HepG2 (cell line): ENCODE results near the gene SENP5. TPM values are rescaled to one million over a fixed set of nuclear protein-coding genes. Genes with fewer than 3 reads are reported as not detected.

Experiments
- ARNT ChIP-seq: fragments of 450-650 bp; IDR thresholded peaks from 2 replicates; pipeline ENCODE4 v1.6.1; 2017
- ASH2L ChIP-seq: fragments of 300-600, 200-600 bp; sonication (generic); IDR thresholded peaks from 2 replicates; pipeline ENCODE4 v1.7.0; 2017; ENCODE audit warnings: low read depth, mild to moderate bottlenecking, moderate library complexity, mixed read lengths, low read length; ENCODE audit not compliant: insufficient read length
- ATF4 ChIP-seq, 2 experiments: fragments of 450-650 bp in 1 of 2; sonication (generic) in 1 of 2; formaldehyde crosslinking; IDR thresholded peaks; 2 replicates each; pipeline versions ENCODE4 v1.5.0 to v1.8.0; 2020 to 2022; ENCODE audit warnings: mild to moderate bottlenecking in 1 of 2, missing genetic modification reagents in 1 of 2
- BCLAF1 ChIP-seq: fragments of 450-650 bp; IDR thresholded peaks from 2 replicates; pipeline ENCODE4 v1.6.1; 2017; ENCODE audit warnings: mild to moderate bottlenecking
- CCDC6 ChIP-seq: sonication (generic); formaldehyde crosslinking; IDR thresholded peaks from 2 replicates; pipeline ENCODE4 v1.8.1; 2022; ENCODE audit warnings: mild to moderate bottlenecking, missing genetic modification reagents, moderate library complexity
- HES4 ChIP-seq: sonication (generic); formaldehyde crosslinking; IDR thresholded peaks from 2 replicates; pipeline ENCODE4 v1.9.0; 2021; ENCODE audit warnings: mild to moderate bottlenecking, missing genetic modification reagents, borderline replicate concordance
- JUND ChIP-seq: sonication (generic); formaldehyde crosslinking; IDR thresholded peaks from 2 replicates; pipeline ENCODE4 v1.8.0; 2022; ENCODE audit warnings: mild to moderate bottlenecking, missing genetic modification reagents
- MYC ChIP-seq: sonication (generic); formaldehyde crosslinking; IDR thresholded peaks from 2 replicates; pipeline ENCODE4 v1.9.0; 2021; ENCODE audit warnings: missing genetic modification reagents, borderline replicate concordance
- ZBED4 ChIP-seq: sonication (generic); formaldehyde crosslinking; IDR thresholded peaks from 2 replicates; pipeline ENCODE4 v1.4.0; 2020; ENCODE audit warnings: missing genetic modification reagents, borderline replicate concordance
- ZBTB1 ChIP-seq: sonication (generic); formaldehyde crosslinking; IDR thresholded peaks from 2 replicates; pipeline ENCODE4 v1.4.0; 2020; ENCODE audit warnings: missing genetic modification reagents, borderline replicate concordance
- ZNF296 ChIP-seq: sonication (generic); formaldehyde crosslinking; conservative IDR thresholded peaks from 2 replicates; pipeline ENCODE4 v1.5.0; 2020; ENCODE audit warnings: mild to moderate bottlenecking, missing genetic modification reagents
- ZNF33A ChIP-seq: sonication (generic); formaldehyde crosslinking; IDR thresholded peaks from 2 replicates; pipeline ENCODE4 v1.5.1; 2020; ENCODE audit warnings: missing genetic modification reagents, mild to moderate bottlenecking, moderate library complexity, borderline replicate concordance
- ZNF382 ChIP-seq: sonication (generic); formaldehyde crosslinking; IDR thresholded peaks from 2 replicates; pipeline ENCODE4 v1.5.0; 2020; ENCODE audit warnings: missing genetic modification reagents, mild to moderate bottlenecking, borderline replicate concordance
- ZNF550 ChIP-seq: sonication (generic); formaldehyde crosslinking; IDR thresholded peaks from 2 replicates; pipeline ENCODE4 v1.4.0; 2020; ENCODE audit warnings: mild to moderate bottlenecking, missing genetic modification reagents, borderline replicate concordance
- polyA plus RNA-seq, 8 experiments: library from polyadenylated mRNA; depleted of rRNA in 3 of 8; stranded (reverse) in 7 of 8; unstranded in 1 of 8; fragments of >200 nt; fragmentation: Illumina TruSeq in 4 of 8; extraction: Trizol in 4 of 8; gene quantifications; 2 replicates each; pipeline versions ENCODE4 v1.2.1 to v1.2.3, GENCODE V29; 2011 to 2016; ENCODE audit warnings: low read depth in 4 of 8, missing spikeins in 1 of 8, mixed read lengths in 1 of 8; ENCODE audit not compliant: insufficient read depth in 1 of 8
- total RNA-seq, 5 experiments: library from RNA; depleted of rRNA; stranded (reverse); fragments of >200 nt; fragmentation: Illumina TruSeq; extraction: Trizol; gene quantifications; 2 replicates each; pipeline ENCODE4 v1.2.3, GENCODE V29; 2016; ENCODE audit warnings: low read depth in 1 of 5
- TF ChIP-seq, protein P1 (sequence below): sonication (generic); formaldehyde crosslinking; IDR thresholded peaks from 2 replicates; pipeline ENCODE4 v1.4.0; 2020; ENCODE audit warnings: missing genetic modification reagents

SENP5 gene
- total and polyA plus RNA-seq, 2 of the 13 experiments (the other 11 are each of a cell fraction or from before 2014, with no cell fraction given): 17.6 to 30.9 TPM

- TF ChIP-seq, protein P1, sequence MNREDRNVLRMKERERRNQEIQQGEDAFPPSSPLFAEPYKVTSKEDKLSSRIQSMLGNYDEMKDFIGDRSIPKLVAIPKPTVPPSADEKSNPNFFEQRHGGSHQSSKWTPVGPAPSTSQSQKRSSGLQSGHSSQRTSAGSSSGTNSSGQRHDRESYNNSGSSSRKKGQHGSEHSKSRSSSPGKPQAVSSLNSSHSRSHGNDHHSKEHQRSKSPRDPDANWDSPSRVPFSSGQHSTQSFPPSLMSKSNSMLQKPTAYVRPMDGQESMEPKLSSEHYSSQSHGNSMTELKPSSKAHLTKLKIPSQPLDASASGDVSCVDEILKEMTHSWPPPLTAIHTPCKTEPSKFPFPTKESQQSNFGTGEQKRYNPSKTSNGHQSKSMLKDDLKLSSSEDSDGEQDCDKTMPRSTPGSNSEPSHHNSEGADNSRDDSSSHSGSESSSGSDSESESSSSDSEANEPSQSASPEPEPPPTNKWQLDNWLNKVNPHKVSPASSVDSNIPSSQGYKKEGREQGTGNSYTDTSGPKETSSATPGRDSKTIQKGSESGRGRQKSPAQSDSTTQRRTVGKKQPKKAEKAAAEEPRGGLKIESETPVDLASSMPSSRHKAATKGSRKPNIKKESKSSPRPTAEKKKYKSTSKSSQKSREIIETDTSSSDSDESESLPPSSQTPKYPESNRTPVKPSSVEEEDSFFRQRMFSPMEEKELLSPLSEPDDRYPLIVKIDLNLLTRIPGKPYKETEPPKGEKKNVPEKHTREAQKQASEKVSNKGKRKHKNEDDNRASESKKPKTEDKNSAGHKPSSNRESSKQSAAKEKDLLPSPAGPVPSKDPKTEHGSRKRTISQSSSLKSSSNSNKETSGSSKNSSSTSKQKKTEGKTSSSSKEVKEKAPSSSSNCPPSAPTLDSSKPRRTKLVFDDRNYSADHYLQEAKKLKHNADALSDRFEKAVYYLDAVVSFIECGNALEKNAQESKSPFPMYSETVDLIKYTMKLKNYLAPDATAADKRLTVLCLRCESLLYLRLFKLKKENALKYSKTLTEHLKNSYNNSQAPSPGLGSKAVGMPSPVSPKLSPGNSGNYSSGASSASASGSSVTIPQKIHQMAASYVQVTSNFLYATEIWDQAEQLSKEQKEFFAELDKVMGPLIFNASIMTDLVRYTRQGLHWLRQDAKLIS: no peak; the same call in 1 of the 2 replicates
- TF ChIP-seq CCDC6 (CRISPR knock-in tag) (peak; percentile 88; the same call in 1 of the 2 replicates), ZBTB1 (peak; percentile 47; the same call in 1 of the 2 replicates), ASH2L (peak; percentile 15), HES4 (CRISPR knock-in tag) (0 out of 2 replicates have a peak, but pooled peaks have one; percentile 25), ZBED4 (no peak), MYC (no peak; the same call in 1 of the 2 replicates), ZNF550 (CRISPR knock-in tag) (0 out of 2 replicates have a peak, but pooled peaks have one; percentile 58), BCLAF1 (no peak), ATF4 (CRISPR knock-in tag; IDR thresholded peaks at IDR 0.05) (no peak), JUND (CRISPR knock-in tag) (no peak), ZNF296 (CRISPR knock-in tag) (0 out of 2 replicates have a peak, but pooled peaks have one; percentile 49), ZNF33A (CRISPR knock-in tag) (no peak), ZNF382 (CRISPR knock-in tag) (no peak), ARNT (no peak)
These were observed 100.8 kb downstream of the SENP5 start, which contains the start of gene PIGZ (continued) for GRCh38 chr3:196968233-196969133.
